Parathyroid adenoma (tissue), 2 donors: Measurements from ENCODE around the gene PTPRM.

Experiments used
- H2AFZ ChIP-seq: fragments of 300-600 bp; sonication (generic); one replicate; pipeline ENCODE4 v1.7.0; 2017; ENCODE audit warnings: antibody characterized with exemption, mild to moderate bottlenecking
- H3K27ac ChIP-seq: fragments of 300-600 bp; sonication (generic); one replicate; pipeline ENCODE4 v1.7.0; 2017
- H3K27me3 ChIP-seq: fragments of 300-600 bp; sonication (generic); one replicate; pipeline ENCODE4 v1.7.0; 2017; ENCODE audit warnings: low read length; ENCODE audit not compliant: control insufficient read depth, insufficient read depth
- H3K36me3 ChIP-seq: fragments of 300-600 bp; sonication (generic); one replicate; pipeline ENCODE4 v1.7.0; 2017; ENCODE audit warnings: low read length; ENCODE audit not compliant: control insufficient read depth, insufficient read depth
- H3K4me1 ChIP-seq: fragments of 300-600 bp; sonication (generic); one replicate; pipeline ENCODE4 v1.7.0; 2017; ENCODE audit warnings: control low read depth
- H3K4me2 ChIP-seq: fragments of 300-600 bp; sonication (generic); one replicate; pipeline ENCODE4 v1.7.0; 2017; ENCODE audit warnings: low read length
- H3K4me3 ChIP-seq: fragments of 300-600 bp; sonication (generic); one replicate; pipeline ENCODE4 v1.7.0; 2017; ENCODE audit warnings: low read depth, low read length
- H3K79me2 ChIP-seq: fragments of 300-600 bp; sonication (generic); one replicate; pipeline ENCODE4 v1.7.0; 2017; ENCODE audit warnings: control low read depth
- H3K9ac ChIP-seq: fragments of 300-600 bp; sonication (generic); one replicate; pipeline ENCODE4 v1.7.0; 2017; ENCODE audit warnings: mild to moderate bottlenecking
- H3K9me3 ChIP-seq: fragments of 300-600 bp; sonication (generic); one replicate; pipeline ENCODE4 v1.7.0; 2017; ENCODE audit warnings: low read length; ENCODE audit not compliant: control insufficient read depth
- CTCF ChIP-seq: fragments of 300-600 bp; sonication (generic); IDR thresholded peaks from one replicate; pipeline ENCODE4 v1.7.0; 2017; ENCODE audit warnings: antibody characterized with exemption, mild to moderate bottlenecking
- donor health status: primary hyperparathyroidism.

PTPRM gene

GRCh38 chr18:7677424-7677823 is 110.3 kb downstream of the PTPRM start:
- H3K4me3 ChIP-seq = no peak overlapping the region
- H3K9me3 ChIP-seq = no peaks in the 10 kb centered on the region
- H3K4me1 ChIP-seq = peaks cover 7% of the 10 kb centered on the region

GRCh38 chr18:7678389-7678788 is 111.3 kb downstream of the PTPRM start:
- Histone ChIP-seq H3K9ac (no peak overlapping the region), H3K36me3 (no peaks in the 10 kb centered on the region), H3K9me3 (no peaks in the 10 kb centered on the region), H2AFZ (no peak overlapping the region), H3K4me1 (peaks cover 7% of the 10 kb centered on the region), H3K79me2 (no peaks in the 10 kb centered on the region), H3K4me3 (no peak overlapping the region), H3K4me2 (no peak overlapping the region), H3K27ac (no peak overlapping the region), H3K27me3 (no peaks in the 10 kb centered on the region)
- no peak for TF ChIP-seq CTCF

More at GRCh38 chr18:7677424-7677823, 110.3 kb downstream of the PTPRM start:
- TF ChIP-seq CTCF = no peak
- no peak overlapping the region for H3K27ac ChIP-seq
- no peaks in the 10 kb centered on the region for H3K36me3 ChIP-seq
- H3K9ac ChIP-seq = no peak overlapping the region
- H3K27me3 ChIP-seq = no peaks in the 10 kb centered on the region
- no peaks in the 10 kb centered on the region for H3K79me2 ChIP-seq
- no peak overlapping the region for H3K4me2 ChIP-seq
- H2AFZ ChIP-seq = no peak overlapping the region

- no peak for TF ChIP-seq CTCF
- H3K27me3 ChIP-seq = no peaks in the 10 kb centered on the region
- no peaks in the 10 kb centered on the region for H3K36me3 ChIP-seq
- peaks cover 7% of the 10 kb centered on the region for H3K4me1 ChIP-seq
- no peak overlapping the region for H3K27ac ChIP-seq
- no peak overlapping the region for H3K4me3 ChIP-seq
- H3K9ac ChIP-seq = no peak overlapping the region
- no peak overlapping the region for H2AFZ ChIP-seq
- no peaks in the 10 kb centered on the region for H3K79me2 ChIP-seq
- no peaks in the 10 kb centered on the region for H3K9me3 ChIP-seq
- no peak overlapping the region for H3K4me2 ChIP-seq
These were observed 111.7 kb downstream of the PTPRM start for GRCh38 chr18:7678801-7679200.

GRCh38 chr18:7681298-7681697 is 114.2 kb downstream of the PTPRM start:
- Histone ChIP-seq H3K9ac (no peak overlapping the region), H3K27me3 (no peaks in the 10 kb centered on the region), H3K36me3 (no peaks in the 10 kb centered on the region), H3K79me2 (no peaks in the 10 kb centered on the region), H3K27ac (no peak overlapping the region), H3K4me1 (peaks cover 7% of the 10 kb centered on the region), H3K4me3 (no peak overlapping the region), H2AFZ (no peak overlapping the region), H3K9me3 (no peaks in the 10 kb centered on the region), H3K4me2 (no peak overlapping the region)
- no peak for TF ChIP-seq CTCF

- Histone ChIP-seq H3K4me1 (peaks cover 7% of the 10 kb centered on the region), H3K4me2 (no peak overlapping the region), H3K27ac (no peak overlapping the region), H3K79me2 (no peaks in the 10 kb centered on the region), H3K9me3 (no peaks in the 10 kb centered on the region), H3K4me3 (no peak overlapping the region), H2AFZ (no peak overlapping the region), H3K27me3 (no peaks in the 10 kb centered on the region), H3K36me3 (no peaks in the 10 kb centered on the region), H3K9ac (no peak overlapping the region)
- no peak for TF ChIP-seq CTCF
These were observed 115.2 kb downstream of the PTPRM start for GRCh38 chr18:7682321-7682720.
